GM19438 (cell line): ENCODE measurements around the gene EDEM3.
"Not testable (repeated sequence)": the region's sequence is repeated elsewhere in the genome, so short reads cannot be mapped to it uniquely, and the experiment has no call there.

Experiments used
- ATAC-seq: cut with Tn5 transposase; IDR thresholded peaks from one replicate; pipeline ENCODE4 v1.9.1; 2021; ENCODE audit warnings: low read depth; ENCODE audit not compliant: unreplicated experiment

The EDEM3 gene

DNA sequence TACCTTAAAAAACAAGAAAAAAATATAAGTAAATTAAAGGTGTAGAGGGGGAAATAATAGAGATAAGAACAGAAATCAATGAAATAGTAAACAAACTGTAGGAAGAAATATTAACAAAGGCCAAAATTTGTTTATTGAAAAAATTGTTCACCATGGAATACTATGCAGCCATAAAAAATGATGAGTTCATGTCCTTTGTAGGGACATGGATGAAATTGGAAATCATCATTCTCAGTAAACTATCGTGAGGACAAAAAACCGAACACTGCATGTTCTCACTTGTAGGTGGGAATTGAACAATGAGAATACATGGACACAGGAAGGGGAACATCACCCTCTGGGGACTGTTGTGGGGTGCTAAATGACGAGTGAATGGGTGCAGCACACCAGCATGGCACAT is 75.2 kb downstream of the EDEM3 start:
- ATAC-seq: not testable (repeated sequence)

DNA sequence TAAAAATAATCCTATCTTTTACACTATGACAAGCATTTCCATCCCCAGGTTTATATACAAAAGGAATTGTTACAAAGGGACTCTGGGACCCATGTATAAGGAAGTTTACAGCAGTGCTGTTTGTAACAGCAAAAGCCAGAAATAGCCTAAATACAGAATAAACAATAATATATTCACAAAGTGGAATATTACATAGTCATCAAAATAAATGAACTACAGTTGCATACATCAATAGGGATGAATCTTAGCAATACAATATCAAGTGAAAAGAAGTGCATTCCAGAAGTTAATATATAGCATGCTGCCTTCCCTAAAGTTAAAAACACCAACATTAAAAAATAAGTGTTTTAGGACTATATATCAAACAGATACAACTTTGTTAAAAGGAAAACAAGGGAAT is 77.3 kb downstream of the EDEM3 start:
- no peak for ATAC-seq

DNA sequence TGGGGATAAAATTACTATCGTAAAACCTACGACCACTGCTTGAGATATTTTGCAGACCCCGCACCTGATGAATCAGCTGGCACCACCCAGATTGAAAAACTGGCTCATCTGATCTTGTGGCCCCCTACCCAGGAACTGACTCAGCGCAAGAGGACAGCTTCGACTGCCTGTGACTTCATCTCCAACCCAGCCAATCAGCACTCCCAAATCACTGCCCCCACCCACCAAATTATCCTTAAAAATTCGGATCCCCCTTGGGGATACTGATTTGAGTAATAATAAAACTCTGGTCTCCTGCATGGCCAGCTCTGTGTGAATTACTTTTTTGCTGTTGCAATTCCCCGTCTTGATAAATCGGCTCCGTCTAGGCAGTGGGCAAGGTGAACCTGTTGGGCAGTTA is 81.4 kb downstream of the EDEM3 start:
- no peak for ATAC-seq

DNA sequence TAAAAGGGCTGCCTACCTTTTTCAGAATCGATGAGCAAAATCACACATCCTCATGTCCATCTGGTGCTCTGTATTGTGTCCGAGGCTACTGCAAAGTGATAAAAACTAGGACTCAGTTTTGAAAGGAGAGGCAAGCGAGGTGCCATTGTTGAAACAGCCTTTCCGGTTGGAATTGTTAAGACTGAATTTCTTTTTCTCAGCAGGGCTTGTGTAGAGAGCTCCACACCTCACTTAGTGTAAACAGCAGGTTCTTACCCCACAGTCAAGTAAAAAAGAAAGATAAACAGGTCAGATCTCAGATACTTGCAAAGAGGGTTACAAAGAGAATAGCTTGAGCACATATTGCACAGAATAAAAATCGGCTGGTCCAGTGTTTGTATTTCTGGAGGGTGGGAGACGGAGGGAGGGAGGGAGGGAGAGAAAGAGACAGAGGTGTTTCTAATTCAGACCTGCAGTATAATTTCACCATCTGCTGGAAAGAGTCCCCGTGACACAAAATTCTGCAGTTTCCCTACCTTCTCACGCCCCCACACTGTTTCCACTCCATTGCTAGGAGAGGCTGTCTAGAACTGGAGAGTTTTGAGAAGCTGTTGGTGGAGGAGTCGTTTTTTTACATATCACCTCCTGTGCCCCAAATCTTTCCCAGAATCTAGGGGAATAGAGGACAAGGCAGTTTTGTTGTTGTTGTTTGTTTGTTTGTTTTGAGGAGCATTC is 82.5 kb downstream of the EDEM3 start:
- no peak for ATAC-seq

DNA sequence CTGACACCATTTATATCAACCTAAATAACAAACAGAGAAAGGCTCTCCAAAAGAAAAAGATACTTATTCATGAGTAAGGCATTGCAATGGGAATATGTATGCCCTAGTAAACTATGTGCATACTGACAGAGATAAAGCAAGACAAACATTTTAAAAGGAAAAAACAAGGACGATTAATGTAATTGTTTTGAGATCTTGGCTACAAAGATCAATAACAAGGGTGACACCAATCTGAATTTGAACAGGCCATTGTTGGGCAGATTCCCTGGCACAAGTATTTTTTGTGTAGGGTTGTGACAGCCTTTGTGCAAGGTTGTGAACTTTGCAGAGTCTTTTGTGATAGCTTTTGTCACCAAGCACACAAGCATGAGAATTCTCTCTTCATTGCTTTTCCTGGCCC is 85.3 kb downstream of the EDEM3 start:
- no peak for ATAC-seq

DNA sequence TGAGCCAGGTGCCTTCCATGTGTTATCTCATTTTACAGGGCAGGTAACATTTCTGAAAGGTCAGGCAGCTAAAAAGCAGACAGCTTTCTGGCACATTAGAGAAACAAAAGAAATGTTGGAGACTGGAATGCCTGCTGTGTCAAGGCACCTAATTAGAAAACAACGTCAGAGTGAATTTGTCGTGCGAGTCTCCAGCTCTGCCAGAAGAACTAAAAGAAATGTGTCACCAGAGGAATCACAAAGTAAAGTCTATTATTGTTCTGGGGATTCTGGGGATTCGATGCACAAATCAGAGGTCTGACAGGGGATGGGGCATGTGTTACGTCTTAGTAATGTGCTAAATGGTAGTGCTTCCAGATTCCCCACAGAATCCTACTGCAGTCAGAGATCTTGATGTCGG is 89.3 kb downstream of the EDEM3 start:
- no peak for ATAC-seq

DNA sequence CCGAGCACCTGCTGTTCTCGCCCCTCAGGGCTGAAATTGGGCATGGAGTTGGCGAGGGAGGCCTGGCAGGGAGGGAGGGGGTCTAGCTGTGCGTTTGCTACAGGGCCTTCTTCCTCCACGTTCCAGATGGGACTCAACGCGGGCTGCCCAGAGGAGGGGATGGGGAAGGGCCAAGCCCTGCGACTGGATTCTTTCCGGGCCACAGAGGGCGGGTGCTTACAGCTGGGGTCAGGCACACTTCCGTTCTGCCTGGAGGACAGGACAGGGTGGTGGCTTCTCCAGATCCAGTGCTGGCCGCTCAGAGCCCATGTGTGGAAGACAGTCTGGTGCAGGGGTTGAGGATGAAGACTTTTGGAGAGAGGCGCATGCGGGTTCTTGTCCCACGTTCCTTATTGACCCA is 90.0 kb downstream of the EDEM3 start:
- ATAC-seq: no peak

DNA sequence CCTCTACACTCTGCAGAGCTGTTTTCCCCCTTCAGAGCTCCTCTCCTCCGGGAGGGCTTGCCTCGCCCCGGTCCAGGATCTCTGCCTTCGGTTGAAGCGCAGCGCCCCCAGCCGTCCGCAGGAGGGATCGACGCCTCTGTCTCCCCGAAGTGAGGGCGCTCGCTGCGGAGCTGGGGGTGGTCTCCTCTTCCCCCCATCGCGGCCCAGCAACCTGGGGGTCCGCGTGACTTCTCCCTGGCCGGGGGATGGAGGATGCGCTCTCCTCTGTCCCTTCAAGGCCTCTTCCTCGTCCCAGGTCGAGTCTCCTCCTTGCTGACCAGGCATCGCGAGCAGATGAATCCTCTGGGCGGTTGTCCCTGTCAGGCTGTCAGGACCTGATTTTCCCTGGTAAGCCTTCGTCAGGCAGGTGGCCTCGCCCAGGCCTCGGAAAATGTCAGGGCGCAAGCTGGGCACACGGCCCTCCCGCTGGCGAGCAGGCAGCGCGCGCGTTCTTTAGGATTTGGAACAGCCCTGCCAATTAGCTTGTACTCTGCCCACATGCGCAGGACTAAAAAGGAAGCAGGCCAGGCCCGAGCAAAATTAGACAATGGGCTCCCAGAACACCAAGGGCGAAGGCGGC is 90.5 kb downstream of the EDEM3 start:
- no peak for ATAC-seq

DNA sequence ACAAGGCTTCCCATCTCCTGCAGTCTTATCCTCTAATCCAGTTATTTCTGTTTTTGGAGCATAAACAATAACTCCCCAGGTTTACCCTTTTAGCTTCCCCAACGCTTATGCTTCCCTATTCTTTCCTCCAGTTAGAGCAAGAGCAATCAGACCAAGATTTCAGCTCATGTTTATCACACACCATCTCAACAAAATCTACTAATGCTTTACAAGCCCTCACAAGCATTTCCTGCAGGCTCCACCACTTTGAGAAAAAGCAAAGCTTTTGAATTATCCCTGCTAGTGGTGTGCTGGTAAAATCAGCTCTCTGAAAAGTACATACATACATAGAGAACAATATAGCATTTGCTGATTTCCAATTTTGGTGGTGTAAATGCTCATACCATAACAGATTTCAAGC is 92.9 kb downstream of the EDEM3 start:
- no peak for ATAC-seq

DNA sequence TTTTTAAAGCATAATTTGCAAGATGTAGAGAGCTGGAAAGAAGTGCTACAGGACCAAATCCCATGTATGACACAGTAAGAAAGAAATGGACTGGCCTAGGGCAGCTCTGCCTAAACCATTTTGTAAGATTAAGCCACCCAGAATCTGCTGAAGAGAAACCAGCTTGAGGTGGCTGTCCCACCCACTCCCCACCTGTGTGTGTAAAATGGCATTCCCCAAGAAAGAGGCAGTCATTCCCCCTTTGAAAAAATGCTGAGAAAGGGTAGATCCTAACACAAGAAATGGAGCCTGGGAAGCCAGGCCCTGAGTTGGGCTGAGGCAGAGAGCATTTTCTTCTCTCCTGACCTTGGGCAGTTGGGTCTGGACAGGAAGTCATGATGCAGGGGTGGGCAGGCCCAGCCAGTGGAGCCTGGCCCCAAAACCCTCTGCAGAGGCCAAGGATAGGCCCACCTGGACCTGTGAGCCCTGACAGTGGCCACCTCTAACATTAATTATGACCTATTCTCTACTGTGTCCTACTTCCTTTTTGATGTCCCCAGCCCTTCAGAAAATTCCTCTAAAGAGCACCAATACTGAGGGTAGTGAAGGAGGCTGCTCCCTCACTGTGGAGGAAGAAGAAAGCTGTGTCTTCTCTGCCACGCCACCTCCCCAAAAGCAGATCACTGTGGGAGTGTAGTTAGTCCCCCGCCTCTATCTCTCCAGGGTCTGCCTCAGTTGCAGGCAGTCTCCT is 94.0 kb downstream of the EDEM3 start:
- no peak for ATAC-seq

DNA sequence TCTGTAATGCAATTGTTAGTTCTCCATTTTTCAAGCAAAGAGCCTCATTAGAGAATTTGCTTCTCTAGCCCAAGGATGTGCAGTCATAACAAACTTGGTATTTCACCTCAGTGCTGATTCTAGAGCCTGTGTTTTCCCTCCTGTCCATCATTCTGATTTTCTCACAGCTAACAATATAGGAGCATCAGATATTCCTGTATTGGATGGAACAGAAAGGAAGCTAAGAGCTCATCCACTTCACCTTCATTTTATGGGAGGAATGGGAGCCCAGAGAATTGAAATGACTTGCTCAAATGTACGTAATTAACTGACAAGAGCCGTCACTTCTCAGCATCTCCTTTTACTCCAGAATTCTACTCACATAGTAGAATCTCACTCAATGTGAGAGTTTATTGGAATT is 96.6 kb downstream of the EDEM3 start:
- ATAC-seq: no peak

DNA sequence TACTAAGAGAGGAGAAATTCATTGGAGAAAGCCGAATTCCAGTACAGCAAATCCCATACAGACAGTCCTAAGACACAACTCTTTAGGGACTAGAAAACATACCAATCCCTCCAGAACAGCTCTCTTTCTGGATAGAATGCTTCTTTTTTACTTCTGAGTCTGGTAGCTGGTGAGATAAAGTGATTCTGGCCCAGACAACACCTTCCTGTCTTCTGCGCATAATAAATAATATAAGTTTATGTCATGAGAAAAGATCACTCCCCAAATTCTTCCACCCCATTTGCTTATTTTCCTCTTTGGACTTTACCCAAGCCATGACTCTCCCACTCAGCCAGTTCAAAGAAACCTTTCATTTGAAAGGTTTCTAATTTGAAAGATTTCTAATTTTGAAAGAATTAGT is 98.4 kb downstream of the EDEM3 start:
- no peak for ATAC-seq

DNA sequence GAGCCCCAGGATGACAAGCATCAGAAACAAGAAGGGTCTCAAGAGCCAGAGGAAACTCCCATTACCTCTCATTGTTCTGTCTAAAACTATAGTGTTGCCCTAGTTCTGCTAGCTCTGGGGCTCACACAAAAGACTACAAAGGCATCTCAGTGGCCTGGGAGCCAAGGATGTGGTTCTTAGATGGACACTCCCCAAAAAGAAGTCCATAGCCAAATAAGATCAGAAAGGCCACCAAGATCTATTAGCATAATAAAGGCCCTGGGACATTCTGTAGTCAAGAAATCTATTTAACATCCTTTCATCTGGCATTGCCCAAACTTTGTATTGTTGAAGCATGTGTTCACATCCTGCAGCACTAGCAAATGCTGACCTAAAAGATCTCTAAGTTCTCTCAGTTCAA is 99.5 kb downstream of the EDEM3 start:
- no peak for ATAC-seq

DNA sequence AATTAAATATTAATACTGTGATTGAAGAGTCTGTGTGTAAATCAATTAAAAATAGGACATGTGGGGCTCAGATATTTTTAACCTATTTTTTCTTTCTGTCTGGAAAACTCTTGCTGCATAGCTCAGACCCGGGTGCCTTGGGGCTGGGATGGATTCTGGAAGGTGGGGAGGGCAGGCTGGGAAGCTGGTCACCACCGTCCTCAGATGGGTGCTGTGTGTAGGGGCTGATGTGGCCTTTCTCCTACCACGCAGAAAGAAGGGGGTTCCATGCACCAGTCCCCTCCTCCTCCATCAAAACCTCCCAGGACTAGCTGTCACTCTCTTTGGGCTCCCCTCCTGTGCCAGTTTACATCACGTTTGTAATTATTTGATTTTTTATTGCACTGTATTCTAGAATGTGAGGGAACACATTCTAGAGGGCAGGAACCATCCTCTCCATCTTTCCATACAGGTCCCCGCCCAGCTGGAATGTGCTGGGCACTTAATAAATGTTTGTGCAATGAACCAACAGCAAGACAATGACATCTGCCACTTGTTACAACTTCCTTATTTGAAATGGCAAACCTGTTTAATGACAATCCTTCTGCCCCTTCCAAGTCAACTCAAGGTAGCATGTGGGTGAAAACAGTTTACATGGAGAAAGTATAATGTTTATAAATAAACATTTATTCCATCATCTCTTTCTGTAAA is 104.3 kb downstream of the EDEM3 start:
- no peak for ATAC-seq

DNA sequence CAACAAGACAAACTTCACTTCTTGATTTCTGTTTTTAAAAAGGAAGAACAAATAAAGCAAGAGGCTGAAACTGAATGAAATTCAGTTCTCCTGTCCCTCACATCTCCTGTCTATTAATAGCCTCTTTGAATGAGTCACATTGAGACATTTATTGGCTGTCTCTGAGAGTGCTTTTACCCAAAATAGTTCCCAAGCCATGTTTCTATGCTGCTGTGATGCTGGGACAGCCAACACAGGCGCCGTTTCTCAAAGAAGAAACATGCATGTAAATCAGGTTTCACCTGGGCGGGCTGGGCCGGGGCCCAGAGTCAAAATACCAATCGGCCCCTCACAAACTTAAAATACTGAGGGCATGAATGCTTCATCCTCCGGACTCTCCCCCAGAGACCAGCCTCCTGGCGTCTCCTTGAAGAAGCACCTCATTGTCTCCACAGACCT is 105.2 kb downstream of the EDEM3 start:
- ATAC-seq: peak; percentile 87

DNA sequence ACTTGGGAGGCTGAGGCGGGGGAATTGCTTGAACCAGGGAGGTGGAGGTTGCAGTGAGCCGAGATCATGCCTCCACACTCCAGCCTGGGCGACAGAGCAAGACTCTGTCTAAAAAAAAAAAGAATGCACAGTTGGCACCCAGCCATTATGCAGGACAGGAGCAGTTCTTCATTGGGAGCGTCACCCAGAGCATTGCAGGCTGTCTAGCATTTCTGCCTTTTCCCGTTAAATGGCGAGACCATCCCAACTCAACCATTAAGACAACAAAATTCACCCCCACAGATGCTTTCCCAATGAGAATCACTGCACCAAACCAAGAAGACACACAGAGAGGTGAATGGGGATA is 105.8 kb downstream of the EDEM3 start:
- ATAC-seq: no peak

DNA sequence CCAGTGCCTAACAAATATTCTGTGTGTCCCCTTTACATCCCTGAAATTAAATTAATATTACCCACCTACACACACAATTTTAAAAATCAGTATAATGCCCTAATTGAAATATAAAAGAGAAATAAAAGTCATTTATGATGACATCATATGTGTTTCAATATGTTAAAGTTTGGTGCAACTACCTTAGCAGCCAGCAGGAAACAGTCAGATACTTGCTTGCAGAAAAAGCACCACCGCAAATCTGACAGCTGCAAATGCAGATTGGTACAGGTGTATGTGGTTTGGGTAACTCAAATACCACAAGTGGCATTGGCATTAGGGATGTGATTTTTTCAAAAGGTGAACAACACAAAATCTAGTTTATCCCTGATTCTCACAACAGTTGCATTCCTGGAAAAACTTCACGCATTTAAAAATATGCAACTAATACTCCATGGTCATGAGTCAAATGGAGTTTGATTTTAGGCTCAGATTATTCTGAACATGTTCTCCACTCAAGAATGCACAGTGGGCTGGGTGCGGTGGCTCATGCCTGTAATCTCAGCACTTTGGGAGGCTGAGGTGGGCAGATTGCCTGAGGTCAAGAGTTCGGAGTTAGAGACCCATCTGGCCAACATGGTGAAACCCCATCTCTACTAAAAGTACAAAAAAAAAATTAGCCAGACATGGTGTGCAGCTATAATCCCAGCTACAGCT is 106.3 kb downstream of the EDEM3 start:
- ATAC-seq: no peak

DNA sequence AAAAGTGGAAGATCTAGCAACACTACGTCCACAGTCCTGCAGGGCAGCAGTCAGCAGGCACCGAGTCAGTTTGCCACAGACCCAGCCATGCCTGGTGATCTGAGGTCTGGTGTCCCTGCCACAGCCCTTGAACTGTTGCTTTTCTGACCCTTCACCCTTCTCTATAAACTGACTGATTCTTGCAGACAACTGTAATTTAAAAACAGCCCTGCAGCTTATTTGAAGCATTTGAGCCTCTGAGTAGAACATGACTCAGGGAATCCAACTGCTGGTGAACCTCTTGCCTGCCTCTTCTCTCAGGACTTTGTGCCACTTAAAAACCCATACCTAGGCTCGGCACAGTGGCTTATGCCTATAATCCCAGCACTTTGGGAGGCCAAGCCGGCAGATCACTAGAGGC is 107.2 kb downstream of the EDEM3 start:
- no peak for ATAC-seq

DNA sequence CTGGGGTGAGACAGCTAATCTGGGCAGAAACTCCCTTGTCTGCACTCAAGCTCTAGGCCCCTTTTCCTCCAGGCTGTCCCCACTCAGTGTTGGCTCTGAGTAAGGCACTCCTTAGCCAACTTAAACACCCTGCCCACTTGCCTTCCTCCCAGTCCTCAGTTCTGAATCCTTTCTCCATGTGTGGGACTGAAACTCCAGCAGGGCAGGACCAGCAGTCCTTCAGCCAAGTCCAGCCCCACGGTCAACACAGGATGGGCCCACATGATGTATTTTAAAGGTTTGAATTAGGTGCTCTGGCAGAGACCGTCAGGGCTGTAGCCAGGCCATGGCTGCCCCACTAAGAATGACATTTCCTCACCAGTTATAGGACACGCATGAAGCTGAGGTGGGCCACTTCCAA is 107.8 kb downstream of the EDEM3 start:
- no peak for ATAC-seq

DNA sequence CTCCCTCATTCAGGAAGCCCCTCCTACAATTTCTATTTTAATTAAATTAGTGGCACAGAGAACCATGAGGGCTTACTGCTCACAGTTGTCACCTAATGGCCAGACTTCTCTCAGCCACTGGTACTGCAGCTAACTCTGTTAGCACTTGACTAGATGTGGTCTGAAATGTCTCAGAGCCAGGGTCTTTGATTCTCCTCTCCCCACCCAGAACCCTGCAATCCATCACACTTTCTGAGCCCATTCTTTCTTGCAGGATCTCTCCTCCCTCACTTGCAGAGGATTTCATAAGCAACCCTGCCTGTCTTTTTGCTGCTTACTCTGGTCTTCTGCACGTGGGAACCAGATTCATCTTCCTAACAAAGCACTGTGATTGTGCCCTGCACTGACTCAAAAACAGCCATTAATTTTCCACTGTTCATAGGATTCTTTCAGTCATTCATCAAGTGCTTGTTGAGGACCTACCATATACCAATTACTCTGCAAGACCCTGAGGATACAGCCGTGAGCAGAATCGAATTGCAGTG is 108.4 kb downstream of the EDEM3 start:
- ATAC-seq: no peak

DNA sequence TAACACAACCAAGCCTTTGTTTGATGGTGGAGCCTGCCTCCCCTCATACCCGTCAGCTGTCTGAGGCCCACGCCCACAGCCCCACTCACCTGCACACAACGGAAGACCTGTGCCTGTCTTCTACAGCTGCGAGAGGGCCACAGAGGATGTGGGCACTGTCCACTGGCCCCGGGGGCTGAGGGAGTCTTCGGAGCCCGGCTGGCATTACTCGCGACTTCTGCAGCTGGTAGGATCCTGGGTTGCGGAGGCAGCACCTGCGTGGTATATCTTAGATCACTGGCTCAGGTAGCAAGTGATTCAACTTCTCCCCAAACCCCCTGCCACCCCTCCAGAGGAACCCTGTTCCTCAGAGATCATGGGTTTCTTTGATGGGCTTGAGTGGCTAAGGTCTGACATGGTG is 109.9 kb downstream of the EDEM3 start:
- no peak for ATAC-seq
